Activated CD4-positive, alpha-beta T cell treated with anti-CD3 and anti-CD28 coated beads, Interleukin-2, amount 10 ng/mL, durations not matched to agents 24 days and 14 days (primary cell): Measurements from ENCODE around the gene MLIP. TPM values are rescaled to one million over a fixed set of nuclear protein-coding genes. Genes with fewer than 3 reads are reported as not detected.

ENCODE experiments used
- DNase-seq: peaks from one replicate; pipeline ENCODE4 v3.0.0; 2022
- H3K27ac Mint-ChIP-seq: one replicate; pipeline ENCODE4 v1.8.0; 2022; ENCODE audit warnings: mild to moderate bottlenecking, mixed read lengths
- H3K27me3 Mint-ChIP-seq: one replicate; pipeline ENCODE4 v1.8.0; 2022; ENCODE audit warnings: mixed read lengths
- H3K36me3 Mint-ChIP-seq: one replicate; pipeline ENCODE4 v1.8.0; 2022; ENCODE audit warnings: low read depth, mild to moderate bottlenecking, mixed read lengths
- H3K4me1 Mint-ChIP-seq: one replicate; pipeline ENCODE4 v1.8.0; 2021; ENCODE audit warnings: mixed read lengths
- H3K4me3 Mint-ChIP-seq: one replicate; pipeline ENCODE4 v1.8.0; 2022; ENCODE audit warnings: mild to moderate bottlenecking, moderate library complexity, mixed read lengths
- H3K9me3 Mint-ChIP-seq: one replicate; pipeline ENCODE4 v1.8.0; 2021; ENCODE audit warnings: mixed read lengths
- intact Hi-C: fragments of 100-400 bp; cut with micrococcal nuclease; formaldehyde crosslinking; loops from one replicate; pipeline ENCODE4 v1.15.1; 2023
- total RNA-seq: library from RNA; stranded (reverse); gene quantifications from 2 replicates; pipeline ENCODE4 v1.2.3, GENCODE V29; 2022

MLIP gene
- total RNA-seq, 1 donor from 2014 or later = not detected

DNA sequence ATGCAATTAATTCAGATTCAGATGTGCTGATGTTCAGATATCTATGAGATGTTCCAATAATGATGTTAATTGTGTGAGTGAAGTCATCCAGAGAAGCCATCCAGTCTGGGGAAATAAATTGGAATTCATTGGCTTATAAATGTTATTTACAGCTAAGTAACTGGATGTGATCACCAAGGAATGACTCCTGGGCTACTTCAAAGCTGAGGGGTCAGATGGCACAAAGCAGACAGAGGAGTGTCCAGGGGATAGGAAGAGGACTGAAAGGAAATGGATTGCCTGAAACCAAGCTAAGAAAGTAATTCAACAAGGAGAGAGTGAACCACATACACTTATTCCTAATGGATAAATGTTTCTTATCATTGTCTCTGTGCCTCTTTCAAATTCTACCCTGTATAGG lies 4.5 kb upstream of the MLIP start:
- no peak for DNase-seq
- H3K9me3 Mint-ChIP-seq = no peaks in the 10 kb centered on the region

GRCh38 chr6:54107470-54108090 lies 3.7 kb upstream of the MLIP start:
- intact Hi-C loops = no loop called here
- Mint-ChIP-seq H3K4me3 (no peak overlapping the region), H3K27ac (no peak overlapping the region), H3K4me1 (no peaks in the 10 kb centered on the region), H3K27me3 (no peaks in the 10 kb centered on the region), H3K9me3 (no peaks in the 10 kb centered on the region), H3K36me3 (no peaks in the 10 kb centered on the region)
- no peak for DNase-seq

More for the DNA sequence above, 4.5 kb upstream of the MLIP start:
- no peak overlapping the region for H3K4me3 Mint-ChIP-seq
- intact Hi-C loops = no loop called here
- H3K4me1 Mint-ChIP-seq = no peaks in the 10 kb centered on the region
- H3K27me3 Mint-ChIP-seq = no peaks in the 10 kb centered on the region
- H3K36me3 Mint-ChIP-seq = no peaks in the 10 kb centered on the region
- H3K27ac Mint-ChIP-seq = no peak overlapping the region

DNA sequence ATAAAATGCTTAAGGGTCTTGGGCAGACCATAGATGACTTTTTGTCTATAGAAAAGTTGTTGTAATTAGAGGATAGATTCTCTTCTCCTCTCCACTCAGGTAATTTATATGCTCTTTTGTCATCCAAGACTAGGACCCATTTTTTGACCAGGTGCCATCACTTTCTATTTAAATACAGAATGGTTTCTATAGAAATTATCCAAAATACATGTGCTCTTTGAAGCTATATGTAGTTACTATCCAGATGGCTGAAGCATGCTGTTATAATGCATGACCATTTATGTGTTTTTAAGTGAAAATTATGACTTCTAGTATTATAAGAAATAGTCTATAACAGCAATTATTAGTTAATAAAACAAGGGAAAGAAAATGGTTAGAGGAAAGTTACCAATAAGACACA lies 3.0 kb upstream of the MLIP start:
- no peaks in the 10 kb centered on the region for H3K9me3 Mint-ChIP-seq
- intact Hi-C loops = no loop called here
- no peak overlapping the region for H3K4me3 Mint-ChIP-seq
- H3K27ac Mint-ChIP-seq = no peak overlapping the region
- no peaks in the 10 kb centered on the region for H3K27me3 Mint-ChIP-seq
- no peaks in the 10 kb centered on the region for H3K36me3 Mint-ChIP-seq
- no peaks in the 10 kb centered on the region for H3K4me1 Mint-ChIP-seq
- no peak for DNase-seq

GRCh38 chr6:54109586-54109985 lies 1.7 kb upstream of the MLIP start:
- no peaks in the 10 kb centered on the region for H3K4me1 Mint-ChIP-seq
- H3K27ac Mint-ChIP-seq = no peak overlapping the region
- H3K36me3 Mint-ChIP-seq = no peaks in the 10 kb centered on the region

DNA sequence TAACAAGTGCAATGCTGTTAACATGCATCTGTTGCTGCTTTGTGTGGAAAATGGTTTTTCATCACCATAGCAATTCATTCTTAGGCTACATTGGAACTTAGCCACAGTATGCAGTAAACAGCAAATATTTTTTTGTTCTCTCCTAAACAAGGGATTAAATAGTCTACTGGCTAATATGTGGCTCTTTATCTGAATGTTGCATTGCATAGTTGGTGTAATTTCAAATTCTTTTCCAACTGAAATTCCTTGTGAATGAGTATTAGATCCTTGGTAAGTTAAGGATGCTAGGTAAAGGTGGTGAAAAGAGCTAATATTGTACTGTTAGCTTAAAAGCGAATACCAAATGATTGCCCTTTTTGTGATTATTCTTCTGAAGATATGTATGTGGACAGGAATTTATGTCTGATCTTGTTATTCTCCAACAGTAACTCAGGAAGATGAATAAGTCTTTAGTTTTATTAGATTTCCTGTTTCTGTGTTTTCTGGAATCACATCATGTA lies 958 bp downstream of the MLIP start:
- intact Hi-C loops = no loop called here
- H3K9me3 Mint-ChIP-seq = no peaks in the 10 kb centered on the region
- no peaks in the 10 kb centered on the region for H3K27me3 Mint-ChIP-seq
- no peak for DNase-seq
- no peaks in the 10 kb centered on the region for H3K4me1 Mint-ChIP-seq
- H3K36me3 Mint-ChIP-seq = no peaks in the 10 kb centered on the region
- no peak overlapping the region for H3K27ac Mint-ChIP-seq
- no peak overlapping the region for H3K4me3 Mint-ChIP-seq

More at GRCh38 chr6:54109586-54109985, 1.7 kb upstream of the MLIP start:
- intact Hi-C loops = no loop called here
- H3K27me3 Mint-ChIP-seq = no peaks in the 10 kb centered on the region
- no peak for DNase-seq
- no peaks in the 10 kb centered on the region for H3K9me3 Mint-ChIP-seq
- H3K4me3 Mint-ChIP-seq = no peak overlapping the region

DNA sequence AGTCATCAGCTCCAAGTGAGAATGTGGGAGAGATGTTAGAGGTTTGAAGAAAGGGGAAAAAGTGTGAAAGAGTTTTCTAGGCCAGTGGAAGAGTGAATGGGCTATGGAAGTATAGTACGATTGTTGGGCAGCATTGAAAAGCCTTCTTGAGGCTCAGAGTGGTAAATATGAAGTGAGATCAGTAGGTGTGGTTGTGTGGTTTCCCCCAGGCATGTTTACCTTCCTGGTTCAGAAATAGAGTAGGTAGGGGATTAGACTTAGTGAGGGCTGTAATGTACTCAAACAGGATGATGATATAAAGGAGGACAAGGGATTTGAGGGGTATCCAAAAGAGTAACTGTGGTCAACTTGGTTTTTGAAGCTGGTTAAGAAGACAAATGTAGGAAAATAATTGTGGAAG lies 3.7 kb downstream of the MLIP start:
- Mint-ChIP-seq H3K27me3 (no peaks in the 10 kb centered on the region), H3K4me1 (no peaks in the 10 kb centered on the region), H3K27ac (no peak overlapping the region), H3K36me3 (no peaks in the 10 kb centered on the region), H3K4me3 (no peak overlapping the region), H3K9me3 (no peaks in the 10 kb centered on the region)
- no peak for DNase-seq
- intact Hi-C loops = no loop called here

GRCh38 chr6:54115966-54116365 lies 4.7 kb downstream of the MLIP start:
- intact Hi-C loops = no loop called here
- Mint-ChIP-seq H3K27me3 (no peaks in the 10 kb centered on the region), H3K4me1 (no peaks in the 10 kb centered on the region), H3K36me3 (no peaks in the 10 kb centered on the region), H3K27ac (no peak overlapping the region), H3K9me3 (no peaks in the 10 kb centered on the region), H3K4me3 (no peak overlapping the region)
- no peak for DNase-seq

- DNase-seq = no peak
- intact Hi-C loops = no loop called here
- no peak overlapping the region for H3K27ac Mint-ChIP-seq
- H3K27me3 Mint-ChIP-seq = no peaks in the 10 kb centered on the region
- no peak overlapping the region for H3K4me3 Mint-ChIP-seq
- no peaks in the 10 kb centered on the region for H3K4me1 Mint-ChIP-seq
- no peaks in the 10 kb centered on the region for H3K9me3 Mint-ChIP-seq
- H3K36me3 Mint-ChIP-seq = no peaks in the 10 kb centered on the region
Observed at GRCh38 chr6:54118117-54118516, 6.9 kb downstream of the MLIP start.

DNA sequence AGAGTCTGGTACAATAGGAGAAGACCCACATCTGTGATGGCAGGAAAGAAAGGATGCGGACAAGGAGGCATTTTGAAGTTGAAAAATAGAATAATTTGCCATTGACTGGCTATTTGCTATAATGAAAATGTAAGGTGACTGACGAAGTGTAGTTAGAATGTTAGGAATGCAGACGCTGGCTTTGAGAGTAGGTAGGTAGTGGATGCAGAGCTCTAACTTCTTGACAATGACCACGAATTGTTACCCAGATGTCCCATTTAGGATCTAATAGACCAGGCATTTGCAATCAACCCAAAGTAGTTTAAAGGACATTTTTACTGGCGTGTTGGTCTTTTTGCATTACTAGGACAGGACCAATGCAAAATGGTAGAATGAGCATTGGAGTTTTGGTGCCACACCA lies 14.2 kb downstream of the MLIP start:
- Mint-ChIP-seq H3K4me3 (no peak overlapping the region), H3K9me3 (no peaks in the 10 kb centered on the region), H3K27me3 (no peaks in the 10 kb centered on the region), H3K4me1 (no peaks in the 10 kb centered on the region), H3K27ac (no peak overlapping the region), H3K36me3 (no peaks in the 10 kb centered on the region)
- DNase-seq = no peak
- intact Hi-C loops = no loop called here

GRCh38 chr6:54130179-54130578 lies 18.9 kb downstream of the MLIP start:
- no peaks in the 10 kb centered on the region for H3K36me3 Mint-ChIP-seq
- no peaks in the 10 kb centered on the region for H3K27me3 Mint-ChIP-seq
- no peak for DNase-seq
- intact Hi-C loops = no loop called here
- H3K27ac Mint-ChIP-seq = no peak overlapping the region
- no peaks in the 10 kb centered on the region for H3K9me3 Mint-ChIP-seq
- H3K4me3 Mint-ChIP-seq = no peak overlapping the region
- no peaks in the 10 kb centered on the region for H3K4me1 Mint-ChIP-seq

DNA sequence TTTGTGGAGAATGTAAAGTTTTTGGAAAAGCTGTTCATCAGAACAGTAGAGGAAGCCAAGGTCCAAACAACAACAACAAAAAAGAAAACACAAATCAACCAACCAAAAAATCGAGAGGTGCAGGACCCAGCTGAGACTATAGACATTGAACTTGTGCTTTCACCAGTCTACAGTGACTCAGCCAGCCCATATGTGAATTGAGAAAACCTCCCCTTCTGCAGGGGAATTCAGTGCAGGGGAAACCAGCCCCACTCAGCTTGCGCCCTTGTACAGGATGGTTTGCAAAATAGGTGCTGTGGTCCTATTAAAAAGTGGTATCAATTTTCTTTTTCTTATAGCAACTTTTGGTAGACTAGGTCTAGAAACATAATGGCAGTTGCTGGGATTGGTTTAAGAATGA lies 21.3 kb downstream of the MLIP start:
- DNase-seq = no peak
- Mint-ChIP-seq H3K27me3 (no peaks in the 10 kb centered on the region), H3K4me3 (no peak overlapping the region), H3K36me3 (no peaks in the 10 kb centered on the region), H3K9me3 (no peaks in the 10 kb centered on the region), H3K4me1 (no peaks in the 10 kb centered on the region), H3K27ac (no peak overlapping the region)
- intact Hi-C loops = no loop called here

GRCh38 chr6:54133186-54133585 lies 21.9 kb downstream of the MLIP start:
- no peaks in the 10 kb centered on the region for H3K4me1 Mint-ChIP-seq
- no peaks in the 10 kb centered on the region for H3K9me3 Mint-ChIP-seq
- no peak for DNase-seq
- no peaks in the 10 kb centered on the region for H3K36me3 Mint-ChIP-seq
- no peak overlapping the region for H3K27ac Mint-ChIP-seq
- intact Hi-C loops = no loop called here
- H3K4me3 Mint-ChIP-seq = no peak overlapping the region
- no peaks in the 10 kb centered on the region for H3K27me3 Mint-ChIP-seq

DNA sequence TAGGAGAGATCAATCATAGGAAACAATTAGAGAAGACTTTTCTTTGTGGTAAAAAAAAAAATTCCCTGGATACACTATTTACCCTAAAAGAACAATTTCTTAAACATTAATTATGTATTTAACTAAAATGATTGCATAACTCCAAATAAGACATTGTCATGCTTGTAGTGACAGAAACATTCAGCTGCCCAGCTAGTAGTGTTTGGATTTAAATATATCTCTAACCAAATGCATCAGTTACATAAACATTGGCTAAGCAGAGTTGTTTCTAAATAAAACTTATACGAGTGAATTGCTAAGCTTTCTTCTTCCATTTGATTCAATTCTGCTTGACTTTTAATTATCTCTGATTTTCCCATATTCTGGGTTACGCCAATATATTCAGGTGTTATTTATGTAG lies 23.7 kb downstream of the MLIP start:
- Mint-ChIP-seq H3K36me3 (no peaks in the 10 kb centered on the region), H3K4me1 (no peaks in the 10 kb centered on the region), H3K9me3 (no peaks in the 10 kb centered on the region), H3K27me3 (no peaks in the 10 kb centered on the region), H3K27ac (no peak overlapping the region), H3K4me3 (no peak overlapping the region)
- no peak for DNase-seq
- intact Hi-C loops = no loop called here

- H3K27ac Mint-ChIP-seq = no peak overlapping the region
- no peak for DNase-seq
- intact Hi-C loops = no loop called here
- no peaks in the 10 kb centered on the region for H3K27me3 Mint-ChIP-seq
- H3K4me3 Mint-ChIP-seq = no peak overlapping the region
- no peaks in the 10 kb centered on the region for H3K4me1 Mint-ChIP-seq
- H3K36me3 Mint-ChIP-seq = no peaks in the 10 kb centered on the region
- H3K9me3 Mint-ChIP-seq = no peaks in the 10 kb centered on the region
Observed at GRCh38 chr6:54135665-54136369, 24.6 kb downstream of the MLIP start.

GRCh38 chr6:54138795-54139194 lies 27.6 kb downstream of the MLIP start:
- H3K36me3 Mint-ChIP-seq = no peaks in the 10 kb centered on the region
- no peaks in the 10 kb centered on the region for H3K4me1 Mint-ChIP-seq
- no peak for DNase-seq
- intact Hi-C loops = no loop called here
- no peaks in the 10 kb centered on the region for H3K27me3 Mint-ChIP-seq
- H3K4me3 Mint-ChIP-seq = no peak overlapping the region
- H3K27ac Mint-ChIP-seq = no peak overlapping the region
- no peaks in the 10 kb centered on the region for H3K9me3 Mint-ChIP-seq
